ENCODE results near the gene TRAPPC12. TPM values are rescaled to one million over a fixed set of nuclear protein-coding genes. Genes with fewer than 3 reads are reported as not detected.
A peak's percentile ranks its signal among the peaks of the same experiment; 100 is the strongest.

Gene TRAPPC12
- total and polyA plus RNA-seq, 8 donors = 35.2 to 97.5 (median 40.9) TPM

DNA sequence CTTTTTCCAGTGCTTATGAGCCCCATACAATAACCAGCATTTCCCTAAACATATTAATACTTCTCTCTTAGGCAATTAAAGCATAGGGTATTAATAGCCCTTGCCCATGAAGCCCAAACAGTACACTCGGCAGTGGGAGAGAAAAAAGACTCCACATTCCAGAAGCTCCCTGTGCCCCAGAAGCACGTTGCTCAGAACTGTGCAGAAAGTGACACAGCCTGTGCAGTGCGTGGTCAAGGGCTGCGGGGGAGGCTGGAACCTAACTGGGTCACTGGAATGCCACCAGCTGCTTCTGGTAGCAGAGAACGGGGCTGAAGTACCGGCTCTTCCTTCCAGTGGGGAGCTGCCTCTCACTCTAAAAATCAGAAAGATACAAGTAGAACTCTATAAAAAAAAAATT, 34.6 kb upstream of the TRAPPC12 start:
- Histone ChIP-seq H3K9me3 (no peaks in the 10 kb centered on the region), H3K27ac (no peak overlapping the region), H3K27me3 (no peaks in the 10 kb centered on the region), H3K4me1 (no peaks in the 10 kb centered on the region), H3K4me3 (no peak overlapping the region), H3K36me3 (no peaks in the 10 kb centered on the region)
- ATAC-seq = no peak
- no peak for DNase-seq
- FAIRE-seq = no peak
- WGBS, 2 donors = 92 to 96% methylated on average over 6 of the region's 6 CpGs
- intact Hi-C loops (cut with DNase I) = no loop called here
- TF ChIP-seq, protein P1, sequence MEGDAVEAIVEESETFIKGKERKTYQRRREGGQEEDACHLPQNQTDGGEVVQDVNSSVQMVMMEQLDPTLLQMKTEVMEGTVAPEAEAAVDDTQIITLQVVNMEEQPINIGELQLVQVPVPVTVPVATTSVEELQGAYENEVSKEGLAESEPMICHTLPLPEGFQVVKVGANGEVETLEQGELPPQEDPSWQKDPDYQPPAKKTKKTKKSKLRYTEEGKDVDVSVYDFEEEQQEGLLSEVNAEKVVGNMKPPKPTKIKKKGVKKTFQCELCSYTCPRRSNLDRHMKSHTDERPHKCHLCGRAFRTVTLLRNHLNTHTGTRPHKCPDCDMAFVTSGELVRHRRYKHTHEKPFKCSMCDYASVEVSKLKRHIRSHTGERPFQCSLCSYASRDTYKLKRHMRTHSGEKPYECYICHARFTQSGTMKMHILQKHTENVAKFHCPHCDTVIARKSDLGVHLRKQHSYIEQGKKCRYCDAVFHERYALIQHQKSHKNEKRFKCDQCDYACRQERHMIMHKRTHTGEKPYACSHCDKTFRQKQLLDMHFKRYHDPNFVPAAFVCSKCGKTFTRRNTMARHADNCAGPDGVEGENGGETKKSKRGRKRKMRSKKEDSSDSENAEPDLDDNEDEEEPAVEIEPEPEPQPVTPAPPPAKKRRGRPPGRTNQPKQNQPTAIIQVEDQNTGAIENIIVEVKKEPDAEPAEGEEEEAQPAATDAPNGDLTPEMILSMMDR (IDR thresholded peaks at IDR 0.05) = no peak

DNA sequence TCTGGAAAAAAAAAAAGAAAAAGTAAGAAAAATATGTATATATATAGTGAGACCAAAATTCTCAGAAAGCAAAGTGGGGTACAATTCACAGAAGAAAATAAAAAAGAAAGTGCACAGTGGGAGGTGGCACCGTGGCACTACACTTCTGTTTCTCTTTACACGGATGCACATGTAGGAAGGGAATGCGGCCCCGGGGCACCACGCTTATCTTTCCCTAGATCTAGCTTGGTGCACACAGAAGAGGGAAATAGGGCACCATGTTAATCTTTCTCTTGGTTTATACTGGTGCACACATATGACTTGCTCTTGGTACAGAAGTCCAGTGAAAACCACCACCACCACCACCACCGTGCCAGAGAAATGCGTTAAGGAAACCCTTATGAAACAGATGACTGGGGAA, 33.9 kb upstream of the TRAPPC12 start:
- ATAC-seq (no peak), FAIRE-seq (no peak), DNase-seq (no peak)
- H3K9me3 ChIP-seq = no peaks in the 10 kb centered on the region
- H3K27me3 ChIP-seq = no peaks in the 10 kb centered on the region
- TF ChIP-seq, protein P1 (IDR thresholded peaks at IDR 0.05) = no peak
- WGBS, 2 donors = 89 to 97% methylated on average over 7 of the region's 7 CpGs
- no peak overlapping the region for H3K4me3 ChIP-seq
- no peaks in the 10 kb centered on the region for H3K4me1 ChIP-seq
- intact Hi-C loops (cut with DNase I) = no loop called here
- H3K27ac ChIP-seq = no peak overlapping the region
- no peaks in the 10 kb centered on the region for H3K36me3 ChIP-seq

DNA sequence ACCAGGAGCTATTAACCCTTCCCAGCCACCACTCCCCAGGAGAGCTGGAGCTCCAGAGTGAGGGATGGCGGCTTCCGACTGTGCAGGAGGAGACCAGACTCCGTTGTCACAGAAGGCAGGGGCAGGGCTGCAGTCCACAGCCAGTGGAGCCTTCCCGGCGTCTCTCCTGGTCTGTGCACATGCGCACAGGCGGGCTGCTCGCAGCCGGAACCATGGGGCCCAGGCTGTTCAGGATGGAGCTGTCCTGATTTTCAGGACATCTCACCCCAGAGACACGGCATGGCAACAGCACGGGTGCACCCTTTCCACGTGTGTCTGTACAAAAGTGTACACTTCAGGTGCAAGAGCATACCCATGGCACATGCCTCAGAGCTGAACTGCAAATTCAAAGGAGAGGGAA, 30.7 kb upstream of the TRAPPC12 start:
- H3K9me3 ChIP-seq = no peaks in the 10 kb centered on the region
- TF ChIP-seq, protein P1 (IDR thresholded peaks at IDR 0.05) = no peak
- FAIRE-seq (no peak), ATAC-seq (peak in 3 of 4 donors; percentile 61 to 81 (median 74)), DNase-seq (no peak)
- intact Hi-C loops (cut with DNase I) = no loop called here
- no peak overlapping the region for H3K4me3 ChIP-seq
- no peaks in the 10 kb centered on the region for H3K4me1 ChIP-seq
- WGBS, 2 donors = 85 to 87% methylated on average over 12 of the region's 12 CpGs
- H3K27me3 ChIP-seq = no peaks in the 10 kb centered on the region
- H3K36me3 ChIP-seq = no peaks in the 10 kb centered on the region
- H3K27ac ChIP-seq = peak overlapping the region in 1 of 4 donors; percentile 22

DNA sequence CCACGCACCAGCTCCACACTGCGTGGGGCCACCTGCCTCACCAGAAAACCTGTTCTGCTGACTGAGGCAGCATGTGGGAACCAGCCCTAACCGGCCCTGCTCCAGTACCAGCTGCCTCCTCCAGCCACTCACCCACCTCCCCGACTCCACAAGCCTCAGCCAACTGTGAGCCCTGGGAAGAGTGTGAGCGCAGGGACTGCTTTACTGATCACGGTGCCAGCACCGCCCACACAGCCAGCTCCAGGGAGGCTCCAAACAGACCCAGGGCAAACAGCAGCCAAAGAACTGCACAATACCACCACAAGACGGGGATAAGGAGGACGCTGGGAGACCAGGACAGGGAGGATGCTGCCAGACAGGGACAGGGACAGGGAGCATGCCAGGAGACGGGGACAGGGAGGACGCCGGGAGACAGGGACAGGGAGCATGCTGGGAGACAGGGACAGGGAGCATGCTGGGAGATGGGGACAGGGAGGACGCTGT, 30.2 kb upstream of the TRAPPC12 start:
- Histone ChIP-seq H3K27ac (peak overlapping the region in 2 of 4 donors; percentile 19 to 22), H3K36me3 (no peaks in the 10 kb centered on the region), H3K4me1 (no peaks in the 10 kb centered on the region), H3K9me3 (no peaks in the 10 kb centered on the region), H3K4me3 (no peak overlapping the region), H3K27me3 (no peaks in the 10 kb centered on the region)
- FAIRE-seq (no peak), ATAC-seq (peak; percentile 43 to 90 (median 83)), DNase-seq (peak in 2 of 6 donors; percentile 23 to 35)
- TF ChIP-seq, protein P1 (IDR thresholded peaks at IDR 0.05) = no peak
- intact Hi-C loops (cut with DNase I) = no loop called here
- 61 to 63% methylated on average over 13 of the region's 13 CpGs for WGBS, 2 donors

DNA sequence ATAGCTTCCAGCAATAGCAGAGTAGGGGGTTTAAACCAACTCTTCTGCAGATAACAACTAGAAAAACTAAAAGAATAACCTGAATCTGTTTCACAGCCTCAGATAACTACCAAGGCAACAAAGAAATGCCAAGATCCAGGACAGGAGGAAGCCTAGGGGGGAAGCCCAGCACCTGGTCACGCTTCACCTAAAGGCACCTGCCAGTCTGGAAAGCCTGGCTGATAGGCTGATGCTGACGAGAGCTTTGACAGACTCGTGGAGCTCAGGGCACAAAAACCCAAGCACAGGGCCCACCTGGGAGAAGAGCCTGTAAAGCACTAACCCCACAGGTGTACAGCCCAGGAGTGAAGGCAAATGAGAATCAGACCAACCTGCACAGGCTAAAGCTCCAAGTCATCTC, 24.5 kb upstream of the TRAPPC12 start:
- Histone ChIP-seq H3K4me1 (peaks cover 0 to 3% (median 0%) of the 10 kb centered on the region in 3 donors), H3K27me3 (no peaks in the 10 kb centered on the region), H3K9me3 (no peaks in the 10 kb centered on the region), H3K36me3 (no peaks in the 10 kb centered on the region), H3K27ac (peak overlapping the region in 1 of 4 donors; percentile 57), H3K4me3 (no peak overlapping the region)
- intact Hi-C loops (cut with DNase I) = no loop called here
- 85 to 87% methylated on average over 3 of the region's 3 CpGs for WGBS, 2 donors
- no peak for DNase-seq
- ATAC-seq = no peak
- TF ChIP-seq, protein P1 (IDR thresholded peaks at IDR 0.05) = no peak
- no peak for FAIRE-seq
